B cell (primary cell): ENCODE results near the gene PIM3. TPM values are rescaled to one million over a fixed set of nuclear protein-coding genes. Genes with fewer than 3 reads are reported as not detected.

Source experiments
- ATAC-seq: fragments of 200-7000 bp; cut with Tn5 transposase; one replicate; pipeline ENCODE4 v1.10.0; 2021; ENCODE audit warnings: low read depth, mild to moderate bottlenecking, moderate number of reproducible peaks, moderate library complexity
- CTCF ChIA-PET: fragments of 350-600 bp; sonication (Branson Sonifier 250); formaldehyde crosslinking; loops from one replicate; lab custom pipeline; 2021; ENCODE audit warnings: antibody characterized with exemption, inconsistent platforms; lab: Charles Lee
- POLR2A ChIA-PET: fragments of 350-600 bp; sonication (Branson Sonifier 250); formaldehyde crosslinking; loops from one replicate; lab custom pipeline; 2021; ENCODE audit warnings: antibody characterized with exemption; lab: Charles Lee
- DNase-seq: peaks from one replicate; pipeline ENCODE4 v3.0.0; 2013
- H2AFZ ChIP-seq: 2 replicates; pipeline ENCODE4 v1.6.1; 2012; ENCODE audit warnings: mild to moderate bottlenecking, low read depth, low read length; ENCODE audit not compliant: insufficient read depth, poor library complexity, severe bottlenecking
- H3K27ac ChIP-seq, 2 donors: 1 replicate in 1 of 2; 2 replicates in 1 of 2; pipeline ENCODE4 v1.5.1; 2012 to 2013; ENCODE audit warnings: low read length in 2 of 2, mild to moderate bottlenecking in 2 of 2, moderate library complexity in 1 of 2
- H3K27me3 ChIP-seq, 4 experiments: fragments of 200-600 bp in 1 of 4; sonication (generic) in 1 of 4; replicated peaks in 1 of 4; 1 replicate in 2 of 4; 2 replicates in 2 of 4; pipeline versions ENCODE4 v1.6.1 to v1.7.0; 2013 to 2016; ENCODE audit warnings: low read length in 3 of 4, mild to moderate bottlenecking in 2 of 4, mixed read lengths in 1 of 4, moderate library complexity in 1 of 4; ENCODE audit not compliant: insufficient read depth in 4 of 4, control insufficient read depth in 3 of 4; ENCODE audit errors: control extremely low read depth in 1 of 4
- H3K36me3 ChIP-seq, 2 experiments: replicated peaks in 1 of 2; 1 replicate in 1 of 2; 2 replicates in 1 of 2; pipeline versions ENCODE4 v1.6.1 to v1.7.1; 2013; ENCODE audit warnings: low read length in 1 of 2; ENCODE audit not compliant: insufficient read depth in 2 of 2, control insufficient read depth in 1 of 2; ENCODE audit errors: control extremely low read depth in 1 of 2, extremely low read depth in 1 of 2
- H3K4me1 ChIP-seq, 2 donors: fragments of 200-600 bp in 1 of 2; sonication (generic) in 1 of 2; 1 replicate in 1 of 2; 2 replicates in 1 of 2; pipeline versions ENCODE4 v1.5.1 to v1.6.1; 2013 to 2017; ENCODE audit warnings: low read length in 2 of 2; ENCODE audit not compliant: control insufficient read depth in 2 of 2, insufficient read depth in 2 of 2
- H3K4me2 ChIP-seq: replicated peaks from 2 replicates; pipeline ENCODE3; 2012; ENCODE audit warnings: mild to moderate bottlenecking, low read depth, low read length; ENCODE audit not compliant: poor library complexity, severe bottlenecking
- H3K4me3 ChIP-seq, 5 experiments: fragments of 200-600 bp in 1 of 5; sonication (generic) in 1 of 5; 1 replicate in 3 of 5; 2 replicates in 2 of 5; pipeline versions ENCODE4 v1.5.1 to v1.7.0; 2011 to 2016; ENCODE audit warnings: low read length in 4 of 5, mild to moderate bottlenecking in 4 of 5, low read depth in 2 of 5, control low read depth in 1 of 5, moderate library complexity in 1 of 5; ENCODE audit not compliant: insufficient read depth in 1 of 5; ENCODE audit errors: control extremely low read depth in 1 of 5, extremely low read depth in 1 of 5
- H3K79me2 ChIP-seq: fragments of 200-600 bp; sonication (generic); one replicate; pipeline ENCODE4 v1.6.0; 2016; ENCODE audit warnings: low read length; ENCODE audit not compliant: control insufficient read depth, insufficient read depth
- H3K9ac ChIP-seq: fragments of 200-600 bp; sonication (generic); 2 replicates; pipeline ENCODE4 v1.6.1; 2017; ENCODE audit warnings: mild to moderate bottlenecking, low read length, moderate library complexity
- H3K9me3 ChIP-seq, 3 donors: one replicate each; pipeline versions ENCODE4 v1.6.1 to v1.7.1; 2013; ENCODE audit warnings: low read length in 2 of 3; ENCODE audit not compliant: control insufficient read depth in 2 of 3, insufficient read depth in 1 of 3; ENCODE audit errors: control extremely low read depth in 1 of 3
- H4K20me1 ChIP-seq: 2 replicates; pipeline ENCODE4 v1.6.0; 2012; ENCODE audit warnings: mild to moderate bottlenecking, low read length; ENCODE audit not compliant: insufficient read depth, control insufficient read depth, poor library complexity, severe bottlenecking
- H3K27ac Mint-ChIP-seq: one replicate; pipeline ENCODE4 v1.8.0; 2021; ENCODE audit warnings: mixed read lengths
- H3K27me3 Mint-ChIP-seq: one replicate; pipeline ENCODE4 v1.8.0; 2021; ENCODE audit warnings: mixed read lengths
- H3K4me1 Mint-ChIP-seq: one replicate; pipeline ENCODE4 v1.8.0; 2021; ENCODE audit warnings: mixed read lengths
- H3K4me3 Mint-ChIP-seq: one replicate; pipeline ENCODE4 v1.8.0; 2021; ENCODE audit warnings: mixed read lengths
- H3K9me3 Mint-ChIP-seq: one replicate; pipeline ENCODE4 v1.8.0; 2022; ENCODE audit warnings: mixed read lengths; ENCODE audit not compliant: insufficient read depth
- EZH2 ChIP-seq: IDR thresholded peaks from 2 replicates; pipeline ENCODE4 v1.6.1; 2012; ENCODE audit warnings: borderline replicate concordance, low read depth, mild to moderate bottlenecking, moderate library complexity, low read length; ENCODE audit not compliant: insufficient read depth, poor library complexity, severe bottlenecking
- WGBS: methylation state at CpG from one replicate; pipeline ENCODE4 v1.1.5; 2013; ENCODE audit warnings: missing lambda C conversion rate; ENCODE audit not compliant: insufficient coverage; 5-methylcytosine and 5-hydroxymethylcytosine counted together
- intact Hi-C: fragments of 100-400 bp; cut with micrococcal nuclease; formaldehyde crosslinking; loops from one replicate; pipeline ENCODE4 v1.10.0; 2022
- polyA plus RNA-seq: library from polyadenylated mRNA; depleted of rRNA; stranded (reverse); fragments of >200 nt; gene quantifications from 2 replicates; pipeline ENCODE4 v1.2.3, GENCODE V29; 2012
- total RNA-seq, 2 donors: library from RNA; stranded (reverse); fragments of 120-200 nt in 1 of 2; gene quantifications; 1 replicate in 1 of 2; 2 replicates in 1 of 2; pipeline versions ENCODE4 v1.2.3 to v1.2.4, GENCODE V29; 2013 to 2022
- TF ChIP-seq, protein P1 (sequence below): fragments of 200-600 bp; IDR thresholded peaks from one replicate; pipeline ENCODE4 v1.8.0; 2022; ENCODE audit warnings: antibody characterized with exemption, mild to moderate bottlenecking

The PIM3 gene
- total and polyA plus RNA-seq, 2 donors (not counting 1 experiment from before 2014, with no cell fraction given) = 74.6 to 128 TPM

- peaks cover 0 to 7% (median 0%) of the 10 kb centered on the region in 4 experiments for H3K27me3 ChIP-seq
- peaks cover 1 to 14% (median 9%) of the 10 kb centered on the region in 3 donors for H3K9me3 ChIP-seq
- no peak overlapping the region for H3K27ac ChIP-seq
- 95% methylated on average over 21 of the region's 21 CpGs for WGBS
- CTCF ChIA-PET = interaction anchor here (1.0 to 5.6 kb wide), 15 partner anchors 8 to 227 kb away, joined by 3 to 68 read pairs (median 5); no protein-coding TSS in a partner anchor
- POLR2A ChIA-PET = interaction anchor here (1.1 to 2.8 kb wide), 4 partner anchors 27 to 64 kb away, joined by 4 to 16 read pairs (median 6); no protein-coding TSS in a partner anchor
- DNase-seq (no peak), ATAC-seq (no peak)
- Mint-ChIP-seq H3K9me3 (peaks cover 5% of the 10 kb centered on the region), H3K27ac (no peak overlapping the region), H3K4me3 (no peak overlapping the region), H3K27me3 (peaks cover 9% of the 10 kb centered on the region), H3K4me1 (peaks cover 24% of the 10 kb centered on the region)
- no peaks in the 10 kb centered on the region for H4K20me1 ChIP-seq
- H3K36me3 ChIP-seq = no peaks in the 10 kb centered on the region
- intact Hi-C loops = no loop called here
- H3K4me2 ChIP-seq = no peak overlapping the region
- TF ChIP-seq EZH2 = no peak
- TF ChIP-seq, protein P1, sequence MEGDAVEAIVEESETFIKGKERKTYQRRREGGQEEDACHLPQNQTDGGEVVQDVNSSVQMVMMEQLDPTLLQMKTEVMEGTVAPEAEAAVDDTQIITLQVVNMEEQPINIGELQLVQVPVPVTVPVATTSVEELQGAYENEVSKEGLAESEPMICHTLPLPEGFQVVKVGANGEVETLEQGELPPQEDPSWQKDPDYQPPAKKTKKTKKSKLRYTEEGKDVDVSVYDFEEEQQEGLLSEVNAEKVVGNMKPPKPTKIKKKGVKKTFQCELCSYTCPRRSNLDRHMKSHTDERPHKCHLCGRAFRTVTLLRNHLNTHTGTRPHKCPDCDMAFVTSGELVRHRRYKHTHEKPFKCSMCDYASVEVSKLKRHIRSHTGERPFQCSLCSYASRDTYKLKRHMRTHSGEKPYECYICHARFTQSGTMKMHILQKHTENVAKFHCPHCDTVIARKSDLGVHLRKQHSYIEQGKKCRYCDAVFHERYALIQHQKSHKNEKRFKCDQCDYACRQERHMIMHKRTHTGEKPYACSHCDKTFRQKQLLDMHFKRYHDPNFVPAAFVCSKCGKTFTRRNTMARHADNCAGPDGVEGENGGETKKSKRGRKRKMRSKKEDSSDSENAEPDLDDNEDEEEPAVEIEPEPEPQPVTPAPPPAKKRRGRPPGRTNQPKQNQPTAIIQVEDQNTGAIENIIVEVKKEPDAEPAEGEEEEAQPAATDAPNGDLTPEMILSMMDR = no peak
- no peak overlapping the region for H3K9ac ChIP-seq
- peaks cover 11 to 24% of the 10 kb centered on the region in 2 donors for H3K4me1 ChIP-seq
- H3K4me3 ChIP-seq = no peak overlapping the region
- no peak overlapping the region for H2AFZ ChIP-seq
- H3K79me2 ChIP-seq = no peaks in the 10 kb centered on the region
Observed at GRCh38 chr22:49994361-49995040, 33.9 kb downstream of the PIM3 start.

GRCh38 chr22:49995041-49995360 lies 34.4 kb downstream of the PIM3 start:
- H3K79me2 ChIP-seq = no peaks in the 10 kb centered on the region
- no peak overlapping the region for H3K27ac Mint-ChIP-seq
- H3K9me3 ChIP-seq = peaks cover 1 to 17% (median 9%) of the 10 kb centered on the region in 3 donors
- H3K4me2 ChIP-seq = no peak overlapping the region
- no peak overlapping the region for H3K27ac ChIP-seq
- intact Hi-C loops = no loop called here
- 67% methylated on average over 3 of the region's 3 CpGs for WGBS
- TF ChIP-seq, protein P1 = no peak
- ChIA-PET POLR2A (interaction anchor here (2.8 kb wide), 1 partner anchor 65 kb away, joined by 16 read pairs; no protein-coding TSS in a partner anchor), CTCF (interaction anchor here (1.0 to 5.6 kb wide), 11 partner anchors 10 to 227 kb away, joined by 3 to 68 read pairs (median 5); no protein-coding TSS in a partner anchor)
- H3K36me3 ChIP-seq = no peaks in the 10 kb centered on the region
- peaks cover 24% of the 10 kb centered on the region for H3K4me1 Mint-ChIP-seq
- H3K27me3 ChIP-seq = peaks cover 0 to 11% (median 1%) of the 10 kb centered on the region in 4 experiments
- no peak overlapping the region for H3K4me3 ChIP-seq
- ATAC-seq = no peak
- no peak for DNase-seq
- H3K27me3 Mint-ChIP-seq = peaks cover 9% of the 10 kb centered on the region
- peaks cover 5% of the 10 kb centered on the region for H3K9me3 Mint-ChIP-seq
- no peak overlapping the region for H3K9ac ChIP-seq
- H3K4me3 Mint-ChIP-seq = no peak overlapping the region
- H3K4me1 ChIP-seq = peaks cover 11 to 28% of the 10 kb centered on the region in 2 donors
- no peaks in the 10 kb centered on the region for H4K20me1 ChIP-seq
- no peak overlapping the region for H2AFZ ChIP-seq
